Lower leg skin (tissue), 4 donors: ENCODE measurements around the gene SFT2D3. TPM values are rescaled to one million over a fixed set of nuclear protein-coding genes. Genes with fewer than 3 reads are reported as not detected.

Experiments used
- DNase-seq, 2 donors: peaks; one replicate each; pipeline ENCODE4 v3.0.0-alpha.2; 2019; ENCODE audit warnings: low spot score in 2 of 2
- H3K4me3 ChIP-seq: fragments of 200-600 bp; sonication (generic); 2 replicates; pipeline ENCODE4 v1.5.1; 2017; ENCODE audit warnings: mild to moderate bottlenecking, low read depth; ENCODE audit not compliant: poor library complexity, severe bottlenecking
- POLR2A ChIP-seq, 2 donors: fragments of 450-650 bp; IDR thresholded peaks; one replicate each; pipeline ENCODE4 v1.6.1; 2016 to 2017; ENCODE audit warnings: antibody characterized with exemption in 2 of 2, mild to moderate bottlenecking in 1 of 2, moderate library complexity in 1 of 2
- WGBS, 2 donors: methylation state at CpG; one replicate each; pipeline ENCODE4 v1.1.5; 2018; 5-methylcytosine and 5-hydroxymethylcytosine counted together
- intact Hi-C: fragments of 100-400 bp; cut with DNase I; formaldehyde crosslinking; loops from one replicate; pipeline ENCODE4 v1.15.0; 2023; ENCODE audit warnings: low total_unique reads
- total RNA-seq, 4 donors: library from RNA; depleted of rRNA; stranded (reverse); fragments of >200 nt; gene quantifications; one replicate each; pipeline ENCODE4 v1.1.0, GENCODE V29; 2016
- TF ChIP-seq, protein P1 (sequence below), 3 donors: fragments of 450-650 bp; IDR thresholded peaks; one replicate each; pipeline ENCODE4 v1.5.1; 2016; ENCODE audit warnings: antibody characterized with exemption in 3 of 3, mild to moderate bottlenecking in 3 of 3, moderate library complexity in 2 of 3

Gene SFT2D3
- total RNA-seq, 4 donors from 2014 or later, result 9.7 to 16.3 (median 13.7) TPM

DNA sequence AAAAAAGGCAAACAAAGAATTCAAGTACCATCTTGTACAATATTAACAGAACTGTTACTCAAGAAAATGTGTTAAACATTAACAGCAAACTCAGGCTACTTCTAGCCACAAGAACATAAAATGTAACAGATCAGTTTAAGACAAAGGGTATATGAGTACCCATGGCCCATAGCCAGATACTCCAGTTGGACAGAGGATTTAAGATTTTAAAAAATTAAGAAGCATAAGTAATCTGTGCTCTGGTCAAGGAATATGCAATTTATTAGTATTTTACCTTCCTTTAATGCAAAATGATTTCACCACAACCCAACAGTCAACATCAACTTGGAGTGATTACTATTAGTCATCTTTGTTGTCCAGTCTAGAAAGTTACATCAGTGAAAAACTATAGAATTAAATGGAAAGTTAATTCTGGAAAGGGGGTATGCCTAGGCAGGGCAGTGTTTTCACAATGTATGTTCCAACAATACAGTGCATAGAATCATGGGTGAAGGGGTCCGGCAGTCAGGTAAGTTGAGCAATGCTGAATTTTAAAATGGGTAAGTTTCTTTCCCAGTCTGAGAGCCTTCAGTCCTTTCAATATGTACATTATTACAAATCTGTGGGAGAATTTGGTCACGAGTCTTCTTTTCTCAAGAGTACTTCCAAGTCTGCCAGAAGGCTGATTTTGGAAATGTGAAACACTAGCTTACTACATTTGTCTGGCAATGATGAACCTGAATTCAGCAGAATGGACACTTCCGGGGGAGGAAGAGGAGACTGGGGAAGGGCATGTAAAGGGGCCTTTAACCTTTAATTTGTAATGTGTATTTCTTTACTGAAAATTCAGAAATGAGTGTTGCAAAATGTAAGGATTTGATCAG, 34.5 kb downstream of the SFT2D3 start:
- DNase-seq, result no peak
- intact Hi-C loops, result no loop called here
- TF ChIP-seq, protein P1, sequence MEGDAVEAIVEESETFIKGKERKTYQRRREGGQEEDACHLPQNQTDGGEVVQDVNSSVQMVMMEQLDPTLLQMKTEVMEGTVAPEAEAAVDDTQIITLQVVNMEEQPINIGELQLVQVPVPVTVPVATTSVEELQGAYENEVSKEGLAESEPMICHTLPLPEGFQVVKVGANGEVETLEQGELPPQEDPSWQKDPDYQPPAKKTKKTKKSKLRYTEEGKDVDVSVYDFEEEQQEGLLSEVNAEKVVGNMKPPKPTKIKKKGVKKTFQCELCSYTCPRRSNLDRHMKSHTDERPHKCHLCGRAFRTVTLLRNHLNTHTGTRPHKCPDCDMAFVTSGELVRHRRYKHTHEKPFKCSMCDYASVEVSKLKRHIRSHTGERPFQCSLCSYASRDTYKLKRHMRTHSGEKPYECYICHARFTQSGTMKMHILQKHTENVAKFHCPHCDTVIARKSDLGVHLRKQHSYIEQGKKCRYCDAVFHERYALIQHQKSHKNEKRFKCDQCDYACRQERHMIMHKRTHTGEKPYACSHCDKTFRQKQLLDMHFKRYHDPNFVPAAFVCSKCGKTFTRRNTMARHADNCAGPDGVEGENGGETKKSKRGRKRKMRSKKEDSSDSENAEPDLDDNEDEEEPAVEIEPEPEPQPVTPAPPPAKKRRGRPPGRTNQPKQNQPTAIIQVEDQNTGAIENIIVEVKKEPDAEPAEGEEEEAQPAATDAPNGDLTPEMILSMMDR (IDR thresholded peaks at IDR 0.05), result no peak
- TF ChIP-seq POLR2A (IDR thresholded peaks at IDR 0.05), result no peak
- no peak overlapping the region for H3K4me3 ChIP-seq
- 78 to 82% methylated on average over 3 of the region's 3 CpGs for WGBS, 2 donors

DNA sequence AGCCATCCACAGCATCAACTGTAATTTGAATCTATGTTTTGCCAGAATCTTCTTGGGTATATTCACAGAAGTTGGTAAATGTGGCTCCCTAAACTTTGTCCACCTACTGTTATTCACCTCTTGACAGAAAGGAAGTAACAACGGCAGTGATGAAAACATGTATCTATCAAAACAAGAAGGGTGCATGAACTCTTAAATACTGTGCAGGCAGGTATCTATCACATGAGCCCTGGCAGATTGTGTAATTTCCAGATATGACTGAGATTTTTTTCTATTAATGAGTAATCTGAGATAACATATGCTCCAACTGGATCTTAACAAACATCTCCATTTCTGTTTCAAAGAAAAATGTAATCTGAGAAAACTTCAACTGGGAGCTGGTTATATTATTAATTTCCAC, 36.6 kb downstream of the SFT2D3 start:
- intact Hi-C loops, result no loop called here
- 85 to 89% methylated on average over 1 of the region's 1 CpG for WGBS, 2 donors
- no peak for TF ChIP-seq POLR2A (IDR thresholded peaks at IDR 0.05)
- TF ChIP-seq, protein P1 (IDR thresholded peaks at IDR 0.05), result no peak
- no peak overlapping the region for H3K4me3 ChIP-seq
- no peak for DNase-seq

DNA sequence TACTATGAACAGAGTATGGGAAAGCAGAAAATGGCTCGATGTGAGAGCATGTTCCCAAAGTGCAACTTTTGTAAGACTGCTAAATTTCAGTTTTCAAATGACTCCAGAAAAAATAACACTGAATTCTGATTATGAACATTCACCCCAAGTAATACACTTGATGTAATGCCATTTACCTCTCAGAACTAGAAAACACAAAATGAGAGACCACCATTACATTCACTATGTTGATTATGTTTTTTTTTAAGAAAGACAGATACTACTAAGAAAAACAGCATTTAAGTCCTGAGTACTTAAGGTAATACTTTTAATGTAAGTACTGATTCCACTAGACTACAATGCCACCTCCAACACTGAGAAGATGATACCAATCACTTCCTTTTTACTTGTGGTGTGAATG, 38.5 kb downstream of the SFT2D3 start:
- no peak for DNase-seq
- TF ChIP-seq, protein P1 (IDR thresholded peaks at IDR 0.05), result no peak
- TF ChIP-seq POLR2A (IDR thresholded peaks at IDR 0.05), result no peak
- 96 to 100% methylated on average over 1 of the region's 1 CpG for WGBS, 2 donors
- H3K4me3 ChIP-seq, result no peak overlapping the region
- intact Hi-C loops, result no loop called here

DNA sequence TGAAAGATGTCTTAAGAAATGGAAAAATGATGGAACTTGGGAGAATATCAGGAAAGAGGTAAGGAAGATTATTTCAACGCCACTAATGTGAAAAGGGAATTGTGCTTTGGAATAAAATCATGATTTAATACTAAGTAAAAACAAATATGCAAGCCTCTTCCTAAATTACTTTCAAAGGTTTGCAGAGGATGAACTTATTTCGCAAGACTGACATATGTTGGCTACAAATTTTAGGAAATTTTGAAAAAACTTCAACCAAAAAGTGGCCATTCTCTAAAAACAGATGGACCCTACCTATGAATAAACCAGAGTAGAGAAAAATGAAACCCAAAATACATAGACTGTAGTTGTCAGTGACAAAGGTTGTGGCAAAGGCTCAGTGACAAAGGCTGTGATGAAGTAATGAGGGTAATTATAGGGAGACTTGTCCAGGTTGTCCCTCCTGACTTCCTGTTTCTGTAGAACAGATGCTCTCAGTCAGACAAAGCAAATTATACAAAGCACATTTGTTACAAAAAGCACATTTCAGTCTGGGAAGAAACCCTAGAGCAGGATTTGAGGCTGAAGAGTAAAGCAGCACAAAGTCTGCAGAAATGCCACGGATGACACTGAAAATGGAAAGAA, 39.5 kb downstream of the SFT2D3 start:
- WGBS, 2 donors, result 88 to 92% methylated on average over 3 of the region's 3 CpGs
- TF ChIP-seq POLR2A (IDR thresholded peaks at IDR 0.05), result no peak
- TF ChIP-seq, protein P1 (IDR thresholded peaks at IDR 0.05), result no peak
- no peak for DNase-seq
- intact Hi-C loops, result no loop called here
- no peak overlapping the region for H3K4me3 ChIP-seq

DNA sequence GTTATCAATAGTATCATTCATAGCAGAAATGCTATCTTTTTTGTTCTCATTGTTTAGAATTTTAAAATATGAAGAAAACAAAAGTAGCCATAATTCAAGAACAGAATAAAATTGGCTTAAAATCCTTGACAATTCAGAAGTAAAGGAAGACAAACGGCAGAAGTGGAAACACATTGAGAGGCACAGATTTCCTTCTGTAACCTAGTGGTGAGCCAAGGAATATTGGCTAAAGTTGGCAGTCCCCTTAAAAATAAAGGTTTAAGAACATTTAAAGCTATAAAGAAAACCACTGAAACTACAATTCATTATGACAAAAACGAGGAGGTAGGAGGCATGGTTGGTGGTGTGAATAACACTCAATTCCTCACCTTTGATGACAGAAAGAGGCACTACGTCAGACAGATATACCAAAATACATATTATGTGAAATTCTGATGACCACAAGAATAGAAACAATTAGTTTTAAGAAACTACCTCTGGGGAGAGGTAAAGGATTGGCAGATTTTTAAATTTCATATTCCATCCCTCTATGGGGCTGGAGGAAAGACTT, 42.3 kb downstream of the SFT2D3 start:
- WGBS, 2 donors, result 76 to 79% methylated on average over 3 of the region's 3 CpGs
- H3K4me3 ChIP-seq, result no peak overlapping the region
- intact Hi-C loops, result no loop called here
- DNase-seq, result no peak
- TF ChIP-seq, protein P1 (IDR thresholded peaks at IDR 0.05), result no peak
- no peak for TF ChIP-seq POLR2A (IDR thresholded peaks at IDR 0.05)
